HG02610 (cell line): ENCODE results near the gene ZC3H4.
"Not testable (repeated sequence)": the region's sequence is repeated elsewhere in the genome, so short reads cannot be mapped to it uniquely, and the experiment has no call there.

Experiments used
- ATAC-seq: cut with Tn5 transposase; IDR thresholded peaks from one replicate; pipeline ENCODE4 v1.9.1; 2021; ENCODE audit warnings: mild to moderate bottlenecking, moderate library complexity; ENCODE audit not compliant: unreplicated experiment

ZC3H4 gene

DNA sequence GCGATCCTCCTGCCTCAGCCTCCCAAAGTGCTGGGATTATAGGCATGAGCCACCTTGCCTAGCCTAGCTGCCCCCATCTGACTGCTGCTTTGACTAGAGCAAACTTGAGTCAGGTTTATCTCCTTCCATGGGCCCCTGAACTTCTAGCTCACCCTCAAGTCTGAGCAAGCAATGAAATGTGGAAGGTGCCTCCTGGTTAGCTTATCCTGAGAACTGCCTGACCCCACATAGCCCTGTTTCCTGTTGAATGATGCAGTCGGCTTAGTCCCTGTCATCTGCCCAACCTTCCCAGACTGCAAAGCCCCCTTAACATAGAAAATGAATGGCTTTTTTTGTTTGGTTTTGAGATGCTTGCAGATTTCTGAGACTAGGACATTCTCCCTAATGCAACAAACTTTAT lies 56.2 kb downstream of the ZC3H4 start:
- ATAC-seq: no peak

- ATAC-seq: no peak
Observed at GRCh38 chr19:47056411-47056810, 57.2 kb downstream of the ZC3H4 start.

DNA sequence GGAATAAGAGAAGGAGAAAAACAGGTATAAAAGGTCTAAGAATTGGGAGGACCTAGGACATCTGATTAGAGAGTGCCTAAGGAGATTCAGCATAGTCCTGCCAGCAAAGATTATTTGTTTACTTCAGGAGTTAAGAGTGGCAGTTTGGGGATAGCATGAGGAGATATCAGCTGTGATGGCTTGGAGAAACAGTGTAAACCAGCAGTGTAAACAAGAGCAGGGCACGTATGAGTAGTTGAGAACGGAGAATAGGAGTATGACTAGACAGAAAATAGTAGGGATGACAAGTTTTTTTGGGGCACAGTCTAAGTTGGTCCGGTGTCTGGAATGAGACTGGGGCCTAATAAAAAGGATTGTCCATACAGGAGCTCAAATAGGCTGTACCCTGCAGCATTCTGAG lies 63.0 kb downstream of the ZC3H4 start:
- not testable (repeated sequence) for ATAC-seq

GRCh38 chr19:47049307-47049700 lies 64.3 kb downstream of the ZC3H4 start:
- ATAC-seq: no peak

GRCh38 chr19:47047763-47048405 lies 65.7 kb downstream of the ZC3H4 start:
- peak; percentile 54 for ATAC-seq

GRCh38 chr19:47047272-47047762 lies 66.3 kb downstream of the ZC3H4 start:
- no peak for ATAC-seq

DNA sequence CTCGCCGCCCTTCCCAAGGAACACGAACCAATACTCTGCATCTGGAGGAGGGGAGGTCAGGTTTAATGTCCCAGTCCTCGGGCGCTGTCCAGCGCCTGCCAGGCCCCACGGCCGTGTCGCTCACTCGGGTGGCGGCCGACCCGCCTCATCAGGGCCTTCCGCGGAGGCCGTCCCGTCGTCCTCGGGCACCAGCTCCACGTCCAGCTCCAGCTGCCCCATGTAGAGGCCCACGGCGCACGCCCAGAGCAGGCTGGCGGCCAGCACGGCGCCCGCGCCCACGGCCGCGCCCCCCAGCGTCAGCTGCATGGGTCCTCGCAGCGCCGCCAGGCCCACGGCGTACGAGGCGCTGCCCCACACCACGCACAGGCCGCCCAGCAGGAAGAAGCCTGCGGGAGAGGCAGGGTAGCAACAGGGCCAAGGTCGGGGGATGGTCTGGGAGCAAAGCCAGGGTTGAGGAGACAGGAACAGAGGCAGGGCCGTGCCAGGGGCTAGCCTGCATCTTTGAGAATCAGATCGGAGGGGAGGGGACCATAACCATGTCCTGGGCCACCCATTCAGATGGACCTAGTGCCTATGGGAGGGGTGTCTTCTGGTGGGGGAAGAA lies 67.6 kb downstream of the ZC3H4 start:
- ATAC-seq: no peak

DNA sequence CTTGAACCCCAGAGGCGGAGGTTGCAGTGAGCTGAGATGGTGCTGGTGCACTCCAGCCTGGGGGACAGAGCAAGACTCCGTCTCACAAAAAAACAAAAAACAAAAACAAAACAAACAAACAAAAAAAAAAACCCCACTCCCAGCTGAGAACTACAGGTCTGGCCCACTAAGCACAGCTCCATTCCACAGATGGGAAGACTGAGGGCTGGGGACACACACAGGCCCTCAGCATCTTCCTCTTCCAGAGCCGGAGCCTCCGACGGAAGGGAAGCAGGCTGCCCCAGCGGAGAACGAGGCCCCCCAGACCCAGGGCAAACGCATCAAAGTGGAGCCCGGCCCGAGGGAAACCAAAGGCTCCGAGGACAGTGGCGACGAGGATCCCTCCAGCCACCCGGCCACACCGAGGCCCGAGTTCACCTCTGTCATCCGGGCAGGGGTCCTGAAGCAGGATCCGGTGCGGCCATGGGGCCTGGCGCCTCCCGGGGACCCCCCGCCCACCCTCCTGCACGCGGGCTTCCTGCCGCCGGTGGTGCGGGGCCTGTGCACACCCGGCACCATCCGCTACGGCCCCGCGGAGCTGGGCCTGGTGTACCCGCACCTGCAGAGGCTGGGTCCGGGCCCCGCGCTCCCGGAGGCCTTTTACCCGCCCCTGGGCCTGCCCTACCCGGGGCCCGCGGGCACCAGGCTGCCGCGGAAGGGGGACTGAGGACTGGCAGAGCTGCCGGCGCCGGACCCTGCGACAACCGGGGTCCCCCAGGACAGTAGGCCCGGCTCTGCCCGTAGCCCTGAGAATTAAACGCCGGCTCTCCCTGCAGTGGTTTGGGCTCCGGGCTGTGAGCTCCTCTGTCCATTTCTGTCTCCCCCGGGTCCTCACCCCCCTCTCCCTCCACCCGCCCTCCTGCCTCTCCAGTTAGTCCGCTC lies 68.4 kb downstream of the ZC3H4 start:
- no peak for ATAC-seq

DNA sequence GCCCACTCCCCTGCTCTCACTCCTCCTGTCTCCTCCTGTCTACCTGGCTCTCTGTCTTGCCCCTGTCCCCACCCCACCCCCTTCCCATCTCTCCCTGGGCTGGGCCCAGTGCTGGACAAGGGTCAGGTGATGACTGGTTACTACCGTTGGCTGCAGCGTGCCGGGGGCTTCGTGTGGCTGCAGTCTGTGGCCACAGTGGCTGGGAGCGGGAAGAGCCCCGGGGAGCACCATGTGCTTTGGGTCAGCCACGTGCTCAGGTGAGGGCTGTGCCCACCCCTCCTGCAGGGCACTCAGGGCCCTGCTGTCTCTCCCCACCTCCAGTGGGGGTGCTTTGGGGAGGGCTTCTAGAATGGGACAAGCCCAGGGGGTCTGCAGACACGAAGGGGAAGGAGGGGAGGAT lies 72.7 kb downstream of the ZC3H4 start:
- ATAC-seq: no peak

DNA sequence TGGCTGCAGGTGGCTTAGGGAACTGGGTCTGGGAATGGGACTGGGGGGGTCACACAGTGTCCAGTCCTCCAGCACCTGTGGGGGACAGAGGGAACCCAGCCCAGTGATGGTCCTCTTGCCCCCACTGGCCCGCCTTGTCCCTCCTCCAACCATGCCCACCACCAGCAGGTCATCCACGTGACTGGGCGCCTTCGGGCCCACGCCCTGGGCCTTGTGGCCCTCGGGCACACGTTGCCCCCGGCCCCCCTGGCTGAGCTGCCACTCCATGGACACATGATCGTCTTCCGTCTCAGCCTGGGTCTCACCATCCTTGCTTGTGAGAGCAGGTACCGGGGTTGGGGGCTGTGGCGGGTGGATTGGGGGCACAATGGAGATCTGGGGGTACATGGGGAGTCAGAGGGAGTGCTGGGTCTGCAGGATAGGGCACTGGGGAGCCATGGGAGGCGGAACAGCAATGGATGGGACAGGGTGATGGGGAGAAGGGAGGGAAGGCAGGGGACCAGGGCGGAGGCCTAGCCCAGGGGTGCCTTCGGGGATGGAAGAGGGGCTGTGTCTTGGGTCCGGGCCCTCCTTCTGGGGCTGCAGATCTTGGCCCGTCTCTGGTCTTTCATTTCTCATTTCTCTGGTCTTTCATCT lies 74.2 kb downstream of the ZC3H4 start:
- no peak for ATAC-seq

DNA sequence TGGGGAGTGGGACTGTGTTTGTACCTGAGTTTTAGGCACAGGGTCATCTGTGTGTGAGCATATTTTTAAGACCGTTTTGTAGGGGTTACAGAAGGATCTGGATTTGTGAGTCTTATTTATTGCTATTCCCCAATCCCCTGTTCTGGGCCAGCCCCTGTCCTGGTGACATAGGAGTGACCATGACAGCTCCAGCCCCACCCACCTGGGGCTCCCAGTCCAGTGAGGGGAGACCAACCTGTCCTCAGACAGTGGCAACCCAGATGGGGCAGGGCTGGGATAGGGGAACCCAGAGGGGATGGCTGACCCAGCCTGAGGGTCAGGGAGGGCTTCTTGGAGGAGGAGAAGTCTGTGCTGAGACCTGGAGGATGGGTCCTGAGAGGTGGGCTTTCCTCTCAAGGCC lies 75.8 kb downstream of the ZC3H4 start:
- ATAC-seq: no peak

- ATAC-seq: peak; percentile 20
Observed at GRCh38 chr19:47036097-47036651, 77.4 kb downstream of the ZC3H4 start.

- ATAC-seq: peak; percentile 91
Observed at GRCh38 chr19:47035127-47036096, 78.2 kb downstream of the ZC3H4 start.

GRCh38 chr19:47032171-47032811 lies 81.3 kb downstream of the ZC3H4 start:
- ATAC-seq: no peak

DNA sequence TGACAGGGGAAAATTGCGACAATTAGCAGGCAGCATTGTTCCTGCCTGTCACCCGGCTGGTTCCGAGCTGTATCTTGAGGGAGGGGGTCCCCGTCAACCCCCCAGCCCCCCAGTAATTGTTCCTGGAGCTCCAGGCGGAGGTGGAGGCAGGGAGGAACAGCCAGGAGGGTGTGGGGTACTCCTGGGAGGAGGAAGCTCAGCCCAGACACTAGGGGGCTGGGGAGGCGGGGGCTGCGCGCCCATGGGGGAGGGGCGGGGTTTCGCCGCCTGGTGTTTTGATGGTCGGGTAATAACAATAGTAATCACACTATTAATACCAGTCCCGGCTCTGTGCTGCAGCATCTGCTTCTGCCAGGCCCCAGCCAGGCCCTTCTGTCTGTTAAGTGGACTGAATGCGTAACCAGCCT lies 85.4 kb downstream of the ZC3H4 start:
- no peak for ATAC-seq

DNA sequence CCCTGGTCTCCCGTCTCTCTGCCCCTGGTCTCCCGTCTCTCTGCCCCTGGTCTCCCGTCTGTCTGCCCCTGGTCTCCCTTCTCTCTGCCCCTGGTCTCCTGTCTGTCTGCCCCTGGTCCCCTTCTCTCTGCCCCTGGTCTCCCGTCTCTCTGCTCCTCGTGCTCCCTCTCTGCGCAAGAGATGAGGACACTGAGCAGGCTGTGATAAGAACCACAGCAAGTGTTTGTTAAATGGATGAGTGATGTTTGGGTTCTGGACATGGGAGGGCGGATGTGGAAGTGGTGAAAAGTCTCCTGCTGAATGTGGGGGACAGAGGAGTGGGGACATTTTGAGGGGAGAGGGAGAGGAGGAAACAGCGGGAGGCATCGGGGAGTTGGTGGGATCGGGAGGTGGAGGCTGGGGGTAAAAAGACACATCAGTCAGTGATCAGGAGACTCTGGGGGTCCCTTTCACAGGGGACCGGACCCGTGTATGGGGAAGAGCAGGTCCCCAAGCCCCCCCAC lies 85.9 kb downstream of the ZC3H4 start:
- ATAC-seq: no peak

DNA sequence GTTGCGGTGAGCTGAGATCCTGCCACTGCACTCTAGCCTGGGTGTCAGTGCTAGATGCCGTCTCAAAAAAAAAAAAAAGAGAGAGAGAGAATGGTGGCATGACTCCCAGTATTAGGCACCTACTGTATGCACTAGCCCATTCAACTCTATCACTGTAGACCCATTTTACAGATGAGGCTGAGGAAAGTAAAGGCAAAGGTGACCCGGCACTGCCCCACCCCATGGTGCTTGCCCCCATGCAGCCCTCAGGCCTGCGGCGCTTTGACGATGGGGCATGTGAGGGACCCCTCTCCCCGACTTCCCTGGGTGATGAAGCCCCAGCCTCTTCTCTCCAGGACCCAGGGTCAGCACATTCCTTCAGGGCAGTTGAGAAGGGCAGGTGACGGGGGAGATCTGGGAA lies 86.7 kb downstream of the ZC3H4 start:
- no peak for ATAC-seq

- no peak for ATAC-seq
Observed at GRCh38 chr19:47026156-47026555, 87.4 kb downstream of the ZC3H4 start.

- no peak for ATAC-seq
Observed at GRCh38 chr19:47024502-47024901, 89.1 kb downstream of the ZC3H4 start.
